Activated CD4-positive, alpha-beta T cell treated with anti-CD3 and anti-CD28 coated beads, Interleukin-10, Interleukin-2, amounts not matched to agents 100 ng/mL and 50 ng/mL, durations not matched to agents 16 hours and 8 hours (primary cell): Measurements from ENCODE around the gene APAF1.
A peak's percentile ranks its signal among the peaks of the same experiment; 100 is the strongest.
"Not testable (repeated sequence)": the region's sequence is repeated elsewhere in the genome, so short reads cannot be mapped to it uniquely, and the experiment has no call there.

Experiments
- DNase-seq: peaks from one replicate; pipeline ENCODE4 v3.0.0-alpha.2; 2020

APAF1 gene

DNA sequence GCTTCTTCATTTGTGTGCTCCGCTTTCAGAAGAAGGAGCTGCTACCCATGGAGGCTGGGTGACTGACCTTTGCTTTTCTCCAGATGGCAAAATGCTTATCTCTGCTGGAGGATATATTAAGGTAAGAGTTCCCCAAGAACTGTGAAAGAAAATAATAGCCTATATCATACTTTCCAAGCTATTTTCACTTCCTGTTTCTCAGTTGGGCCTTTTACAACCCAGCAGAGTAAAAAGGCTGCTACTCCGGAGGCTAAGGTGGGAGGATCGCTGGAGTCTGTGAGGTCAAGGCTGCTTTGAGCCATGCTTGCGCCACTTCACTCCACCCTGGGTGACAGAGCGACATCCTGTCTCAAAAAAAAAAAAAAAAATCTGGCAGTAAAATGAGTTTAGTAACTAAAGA lies 82.1 kb downstream of the APAF1 start:
- no peak for DNase-seq

GRCh38 chr12:98730412-98730811 lies 85.3 kb downstream of the APAF1 start:
- DNase-seq, result no peak

GRCh38 chr12:98733667-98734350 lies 88.7 kb downstream of the APAF1 start:
- no peak for DNase-seq

GRCh38 chr12:98735821-98736220 lies 90.7 kb downstream of the APAF1 start:
- DNase-seq, result no peak

DNA sequence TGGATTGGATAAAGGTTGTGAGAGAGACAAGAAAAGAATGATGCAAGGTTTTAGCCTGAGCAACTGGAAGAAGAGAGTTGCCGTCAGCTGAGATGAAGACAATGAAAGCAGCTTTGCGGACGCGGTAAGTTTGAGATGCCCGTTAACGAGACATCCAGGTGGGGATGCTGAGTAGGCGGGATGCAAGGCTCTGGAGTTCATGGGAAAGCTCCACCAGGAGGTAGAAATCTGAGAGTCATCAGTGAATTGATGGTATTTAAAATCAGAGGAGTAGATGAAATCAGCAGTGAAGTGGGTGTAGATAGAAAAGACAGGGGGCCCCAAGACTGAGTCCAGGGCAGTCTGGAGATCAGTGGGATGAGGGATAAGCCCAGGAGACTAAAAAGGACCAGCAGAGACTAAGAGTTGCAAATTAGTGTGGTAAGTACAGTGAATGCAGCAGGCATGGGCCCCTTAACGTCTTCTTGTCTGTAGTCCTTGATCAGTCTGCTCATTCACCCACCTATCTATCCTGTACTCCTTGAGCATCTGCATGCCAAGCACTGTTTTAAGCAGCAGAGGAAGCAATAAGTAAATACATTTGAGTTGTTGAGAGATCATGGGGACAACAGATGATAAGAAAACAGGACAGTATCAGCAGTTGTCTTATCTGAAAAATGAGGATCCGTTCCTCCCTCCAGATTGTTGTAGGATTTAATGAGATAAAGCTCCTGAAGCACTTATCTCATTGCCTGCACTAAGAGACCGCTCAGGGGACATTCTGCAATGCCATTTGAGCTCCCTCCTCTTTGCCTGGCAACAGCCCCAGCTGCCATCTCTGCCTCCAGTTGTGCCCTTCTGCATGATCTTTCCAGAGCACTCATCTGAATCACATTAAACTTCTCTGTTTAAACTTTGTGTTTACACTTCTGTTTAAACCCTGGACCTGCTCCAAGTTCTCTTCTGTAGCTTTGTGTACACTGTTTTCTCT lies 91.5 kb downstream of the APAF1 start:
- no peak for DNase-seq

DNA sequence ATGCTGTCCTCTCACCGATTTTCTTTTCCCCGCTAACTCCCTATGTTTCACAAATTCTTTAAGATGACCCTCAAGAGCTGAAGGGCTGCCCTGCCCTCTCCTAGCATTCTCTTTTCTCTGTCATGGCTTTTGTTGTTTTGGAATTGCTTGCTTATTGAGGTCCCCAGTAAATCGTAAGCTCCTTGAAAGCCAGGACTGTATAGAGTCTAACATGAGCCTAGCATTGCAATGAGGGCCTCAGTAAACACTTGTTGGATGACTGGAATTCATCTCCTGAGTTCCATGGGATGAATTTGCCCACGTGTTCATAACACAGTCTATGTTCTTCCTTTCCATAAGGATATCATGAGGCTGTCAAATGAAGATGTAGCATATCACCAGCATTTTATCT lies 92.2 kb downstream of the APAF1 start:
- no peak for DNase-seq

GRCh38 chr12:98738002-98738401 lies 92.9 kb downstream of the APAF1 start:
- DNase-seq, result no peak

- DNase-seq, result peak; percentile 31
Observed at GRCh38 chr12:98738539-98738938, 93.4 kb downstream of the APAF1 start.

DNA sequence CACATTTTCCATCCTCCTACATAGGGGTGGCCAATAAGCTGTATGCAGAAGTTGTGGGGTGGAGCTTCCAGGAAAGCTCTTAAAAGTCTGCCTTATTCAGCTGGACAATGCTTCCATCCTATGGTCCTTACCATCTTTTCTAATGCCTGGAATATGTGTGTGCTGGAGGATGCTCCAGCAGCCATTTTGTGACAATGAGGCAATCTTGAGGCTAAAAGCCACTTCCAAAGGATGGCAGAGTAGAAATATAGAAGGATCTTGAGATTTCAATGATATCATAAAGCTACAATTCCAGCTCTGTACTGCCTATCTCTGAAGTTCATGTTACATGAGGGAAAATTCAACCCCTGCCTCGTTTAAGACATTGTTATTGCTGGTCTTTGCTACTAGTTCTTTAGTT lies 95.7 kb downstream of the APAF1 start:
- no peak for DNase-seq

- DNase-seq, result peak; percentile 85
Observed at GRCh38 chr12:98741196-98741555, 96.1 kb downstream of the APAF1 start.

GRCh38 chr12:98741556-98742265 lies 96.6 kb downstream of the APAF1 start:
- DNase-seq, result peak; percentile 64

GRCh38 chr12:98743362-98743953 lies 98.4 kb downstream of the APAF1 start:
- DNase-seq, result peak; percentile 70

DNA sequence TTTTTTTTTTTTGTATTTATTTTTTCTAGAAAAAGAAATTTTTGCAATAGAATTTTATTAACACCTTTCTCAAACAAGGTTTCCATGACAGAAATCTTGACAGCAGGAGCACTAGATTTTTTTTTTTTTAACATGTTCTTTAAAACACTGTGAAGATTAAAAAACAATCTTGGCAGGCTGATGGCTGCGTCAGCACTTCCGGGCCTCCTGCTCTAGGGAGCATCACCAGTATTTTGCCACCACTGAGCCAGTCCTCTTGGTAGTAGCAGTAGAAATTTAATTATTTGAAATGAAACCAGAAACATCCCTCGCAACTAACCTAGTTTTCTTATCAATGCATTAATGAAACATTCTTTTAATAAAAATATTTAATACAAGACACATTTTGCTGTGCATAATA lies 99.6 kb downstream of the APAF1 start:
- no peak for DNase-seq

DNA sequence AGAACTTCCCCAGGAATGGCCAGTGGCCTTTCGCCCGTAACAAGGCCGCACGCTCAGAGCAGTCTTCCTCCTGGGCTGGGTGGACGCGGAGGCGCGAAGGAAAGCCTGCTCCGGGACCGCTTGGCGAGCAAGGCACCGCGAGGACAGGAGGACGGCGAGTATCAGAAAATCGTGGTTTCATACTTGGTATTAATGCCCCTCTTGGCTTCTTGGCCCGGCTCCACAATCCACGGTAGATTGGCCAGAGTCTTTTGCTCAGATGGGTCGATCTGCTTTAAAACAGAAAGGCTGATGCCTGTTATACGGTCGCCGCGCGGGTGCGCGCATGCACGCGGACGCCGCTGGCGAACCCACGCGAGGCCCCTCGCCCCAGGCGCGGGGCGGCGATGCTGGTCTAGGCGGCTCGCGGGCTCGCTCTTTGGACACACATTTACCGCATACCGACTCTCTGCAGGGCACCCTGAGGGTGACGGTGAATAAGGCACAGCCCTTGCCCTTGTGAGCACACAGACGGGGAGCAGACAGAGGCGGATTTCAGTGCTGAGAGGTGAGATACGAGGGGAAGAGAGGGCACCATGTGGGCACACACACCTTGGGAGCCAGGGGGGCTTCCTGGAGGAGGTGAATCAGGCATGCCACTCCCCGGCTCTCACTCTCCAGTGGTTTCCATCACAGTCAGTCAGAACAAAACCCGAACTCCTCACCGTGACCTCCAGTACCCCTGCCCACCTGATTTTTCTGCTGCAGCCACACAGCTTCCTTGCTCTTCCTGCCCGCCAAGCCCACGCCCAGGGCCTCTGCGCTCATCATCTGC lies 100.7 kb downstream of the APAF1 start:
- DNase-seq, result peak; percentile 50

DNA sequence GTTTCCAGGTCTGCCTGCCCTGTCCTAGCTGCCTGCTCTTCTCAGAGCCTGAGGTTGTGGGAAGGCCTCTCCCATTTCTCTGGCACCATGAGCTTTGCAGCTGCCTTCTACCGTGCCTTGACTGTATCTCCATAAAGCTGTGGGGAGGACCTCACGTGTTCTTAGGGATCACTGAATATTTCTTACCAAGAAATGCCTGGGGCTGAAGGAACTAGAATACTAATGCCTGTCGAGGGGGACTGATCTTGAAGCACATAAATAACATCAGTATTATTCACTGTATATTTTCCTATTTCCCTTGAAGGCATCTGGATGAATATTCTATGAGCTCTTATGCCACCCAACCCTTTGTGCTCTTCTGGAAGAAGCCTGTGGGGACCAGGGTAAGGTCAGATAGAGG lies 103.4 kb downstream of the APAF1 start:
- DNase-seq, result no peak

- no peak for DNase-seq
Observed at GRCh38 chr12:98750511-98750910, 105.4 kb downstream of the APAF1 start.

GRCh38 chr12:98751580-98752115 lies 106.6 kb downstream of the APAF1 start:
- DNase-seq, result no peak

DNA sequence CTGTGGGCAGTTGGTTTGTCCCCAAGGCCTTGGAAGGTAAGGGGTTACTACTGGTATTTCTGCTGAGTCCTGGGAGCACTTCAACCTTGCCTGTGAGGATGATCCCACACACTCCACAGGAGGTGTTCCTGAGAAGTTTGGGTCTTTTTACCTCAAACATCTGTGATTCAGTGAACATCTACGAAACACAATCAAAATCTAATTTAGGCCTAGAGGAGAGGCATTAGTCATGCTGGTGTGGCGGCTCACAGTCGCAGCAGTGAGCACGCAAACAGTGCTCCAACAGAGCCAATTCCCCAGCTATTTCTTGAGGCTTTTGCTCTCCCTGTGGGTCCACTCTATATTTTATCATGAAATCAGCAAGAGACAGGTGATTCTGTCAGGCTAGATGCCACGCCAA lies 107.6 kb downstream of the APAF1 start:
- no peak for DNase-seq

- peak; percentile 90 for DNase-seq
Observed at GRCh38 chr12:98754095-98754494, 109.0 kb downstream of the APAF1 start.

- DNase-seq, result not testable (repeated sequence)
Observed at GRCh38 chr12:98755855-98756254, 110.8 kb downstream of the APAF1 start.

DNA sequence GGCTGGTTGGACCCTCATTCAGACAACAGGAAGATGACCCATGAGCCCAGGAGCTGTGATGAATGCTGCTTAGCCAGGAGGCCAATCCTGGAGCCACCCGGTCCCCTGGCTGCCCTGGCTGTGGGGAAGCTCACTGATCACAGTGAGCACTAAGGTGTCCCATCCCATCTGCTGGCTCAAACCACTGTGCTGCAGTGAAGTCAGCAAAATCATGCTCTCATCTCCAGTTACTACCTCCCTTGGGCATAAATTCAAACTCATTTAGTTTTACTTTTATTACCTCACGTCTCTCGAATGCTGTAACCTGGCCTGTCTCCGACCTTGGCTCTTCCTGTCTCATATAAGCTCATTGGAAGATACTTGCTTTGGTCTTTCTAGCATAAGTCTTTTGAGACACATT lies 112.4 kb downstream of the APAF1 start:
- no peak for DNase-seq

DNA sequence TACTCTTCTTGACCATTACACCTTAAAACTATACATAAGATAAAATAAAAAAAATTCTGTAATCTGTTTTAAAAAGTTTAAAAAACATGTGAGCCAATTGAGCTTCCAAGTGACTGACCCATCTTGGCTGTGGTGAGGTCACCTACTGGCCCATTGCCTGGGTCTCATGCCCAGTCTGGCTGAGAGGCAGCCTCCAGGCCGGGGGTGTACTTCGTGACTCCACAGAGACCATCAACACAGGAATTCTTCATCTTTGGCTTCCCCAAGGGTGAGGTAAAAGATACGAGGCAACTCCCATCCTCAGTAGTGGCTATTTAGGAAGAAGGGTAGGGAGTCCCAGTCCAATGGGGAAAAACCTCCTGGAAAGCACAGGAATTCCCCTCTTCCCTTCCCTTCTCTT lies 113.2 kb downstream of the APAF1 start:
- DNase-seq, result no peak
